ENCODE measurements around the gene ZNF35. TPM values are rescaled to one million over a fixed set of nuclear protein-coding genes. Genes with fewer than 3 reads are reported as not detected.

Gene ZNF35
- 1 to 10 TPM; 2.7 to 3.9 TPM for total RNA-seq
- 1 to 10 TPM in 1 of 3 donors, under 1 TPM in 2; 0.41 to 1.2 (median 0.62) TPM for polyA plus RNA-seq
- total RNA-seq = 2.0 to 9.4 (median 2.8) reads per million in 6 experiments

- peak in 1 of 2 donors; percentile 23 for ATAC-seq
- Mint-ChIP-seq H3K36me3 (peaks cover 29 to 66% (median 46%) of the 10 kb centered on the region in 3 donors), H3K27me3 (peaks cover 0 to 2% (median 0%) of the 10 kb centered on the region in 5 donors), H3K27ac (peak within 1 kb of the TSS in 8 of 10 donors; percentile 37 to 75 (median 51)), H3K9me3 (peaks cover 0 to 82% (median 39%) of the 10 kb centered on the region in 9 donors), H3K4me1 (peaks cover 2 to 18% (median 16%) of the 10 kb centered on the region in 4 donors), H3K4me3 (peak within 1 kb of the TSS; percentile 70 to 88 (median 82))
- POLR2A ChIA-PET = no interaction called here
- peak in 1 of 10 donors; percentile 22 for DNase-seq
These were observed at the start of gene ZNF35 for GRCh38 chr3:44648564-44649229. ZNF35 (plus strand) TSS chr3:44648732; CDS start chr3:44651068, 2,336 bp downstream.

GRCh38 chr3:44601749-44602148 lies 46.8 kb upstream of the ZNF35 start:
- Mint-ChIP-seq H3K4me3 (no peak overlapping the region), H3K4me1 (no peaks in the 10 kb centered on the region), H3K27ac (no peak overlapping the region), H3K36me3 (peaks cover 0 to 37% (median 36%) of the 10 kb centered on the region in 3 donors), H3K27me3 (peaks cover 0 to 18% (median 0%) of the 10 kb centered on the region in 5 donors), H3K9me3 (peaks cover 0 to 28% (median 15%) of the 10 kb centered on the region in 9 donors)
- POLR2A ChIA-PET = no interaction called here
- DNase-seq = no peak
- ATAC-seq = no peak

- Mint-ChIP-seq H3K4me1 (no peaks in the 10 kb centered on the region), H3K4me3 (no peak overlapping the region), H3K36me3 (peaks cover 2 to 22% (median 7%) of the 10 kb centered on the region in 3 donors), H3K27ac (no peak overlapping the region), H3K27me3 (peaks cover 0 to 3% (median 2%) of the 10 kb centered on the region in 5 donors), H3K9me3 (peaks cover 0 to 12% (median 0%) of the 10 kb centered on the region in 9 donors)
- DNase-seq (no peak), ATAC-seq (no peak)
- POLR2A ChIA-PET = no interaction called here
These were observed 35.9 kb upstream of the ZNF35 start for GRCh38 chr3:44612678-44613077.

GRCh38 chr3:44624749-44625480 lies 23.6 kb upstream of the ZNF35 start, which contains the start of gene ZNF197:
ZNF197 (plus strand) TSS chr3:44625036; CDS start chr3:44629155, 4,119 bp downstream.
- Mint-ChIP-seq H3K9me3 (no peaks in the 10 kb centered on the region), H3K27ac (peak within 1 kb of the TSS; percentile 81 to 92 (median 88)), H3K4me1 (peaks cover 8 to 46% (median 38%) of the 10 kb centered on the region in 4 donors), H3K36me3 (peaks cover 0 to 23% (median 17%) of the 10 kb centered on the region in 3 donors), H3K4me3 (peak within 1 kb of the TSS; percentile 84 to 94 (median 90)), H3K27me3 (no peaks in the 10 kb centered on the region)
- DNase-seq (peak; percentile 4 to 66 (median 38)), ATAC-seq (peak; percentile 81 to 91)
- POLR2A ChIA-PET = interaction anchor here (0.7 to 1.0 kb wide), 5 partner anchors 61 to 351 kb away, joined by 3 to 5 read pairs (median 3); partner anchors contain the start of genes EXOSC7 and ZDHHC3

- Mint-ChIP-seq H3K9me3 (no peaks in the 10 kb centered on the region), H3K36me3 (peaks cover 6 to 58% (median 50%) of the 10 kb centered on the region in 3 donors), H3K27me3 (no peaks in the 10 kb centered on the region), H3K27ac (no peak overlapping the region), H3K4me1 (peaks cover 11 to 56% (median 40%) of the 10 kb centered on the region in 4 donors), H3K4me3 (no peak overlapping the region)
- ATAC-seq = no peak
- DNase-seq = no peak
- POLR2A ChIA-PET = no interaction called here
These were observed 19.8 kb upstream of the ZNF35 start for GRCh38 chr3:44628716-44629115.

- Mint-ChIP-seq H3K36me3 (peaks cover 30 to 90% (median 82%) of the 10 kb centered on the region in 3 donors), H3K9me3 (peaks cover 0 to 26% (median 16%) of the 10 kb centered on the region in 9 donors), H3K4me1 (peaks cover 8 to 36% (median 21%) of the 10 kb centered on the region in 4 donors), H3K27me3 (no peaks in the 10 kb centered on the region), H3K4me3 (no peak overlapping the region), H3K27ac (peak overlapping the region in 1 of 10 donors; percentile 76)
- POLR2A ChIA-PET = no interaction called here
- DNase-seq = no peak
- no peak for ATAC-seq
These were observed 16.3 kb upstream of the ZNF35 start for GRCh38 chr3:44632193-44632592.

GRCh38 chr3:44642337-44642736 lies 6.2 kb upstream of the ZNF35 start:
- H3K36me3 Mint-ChIP-seq = peaks cover 60 to 86% (median 71%) of the 10 kb centered on the region in 3 donors
- no peak for ATAC-seq
- peak overlapping the region in 1 of 10 donors; percentile 19 for H3K4me3 Mint-ChIP-seq
- peaks cover 0 to 95% (median 60%) of the 10 kb centered on the region in 9 donors for H3K9me3 Mint-ChIP-seq
- no peak overlapping the region for H3K27ac Mint-ChIP-seq
- no peaks in the 10 kb centered on the region for H3K27me3 Mint-ChIP-seq
- H3K4me1 Mint-ChIP-seq = peaks cover 0 to 2% (median 0%) of the 10 kb centered on the region in 4 donors
- POLR2A ChIA-PET = no interaction called here
- no peak for DNase-seq

- POLR2A ChIA-PET = no interaction called here
- DNase-seq = no peak
- Mint-ChIP-seq H3K9me3 (peaks cover 0 to 95% (median 61%) of the 10 kb centered on the region in 9 donors), H3K4me3 (no peak overlapping the region), H3K27me3 (peaks cover 0 to 1% (median 0%) of the 10 kb centered on the region in 5 donors), H3K36me3 (peaks cover 53 to 85% (median 64%) of the 10 kb centered on the region in 3 donors), H3K27ac (no peak overlapping the region), H3K4me1 (peaks cover 2 to 6% (median 5%) of the 10 kb centered on the region in 4 donors)
- no peak for ATAC-seq
These were observed 5.5 kb upstream of the ZNF35 start for GRCh38 chr3:44643024-44643423.

- Mint-ChIP-seq H3K4me1 (peaks cover 2 to 18% (median 16%) of the 10 kb centered on the region in 4 donors), H3K27me3 (peaks cover 0 to 2% (median 0%) of the 10 kb centered on the region in 5 donors), H3K9me3 (peaks cover 0 to 83% (median 42%) of the 10 kb centered on the region in 9 donors), H3K36me3 (peaks cover 28 to 67% (median 47%) of the 10 kb centered on the region in 3 donors), H3K27ac (peak overlapping the region in 5 of 10 donors; percentile 0 to 49 (median 26)), H3K4me3 (peak overlapping the region; percentile 70 to 88 (median 82))
- no peak for ATAC-seq
- POLR2A ChIA-PET = no interaction called here
- no peak for DNase-seq
These were observed 761 bp upstream of the ZNF35 start for GRCh38 chr3:44647771-44648170.

- peaks cover 2 to 18% (median 16%) of the 10 kb centered on the region in 4 donors for H3K4me1 Mint-ChIP-seq
These were observed 1.2 kb downstream of the ZNF35 start for GRCh38 chr3:44649709-44650108.

GRCh38 chr3:44654039-44654438 lies 5.5 kb downstream of the ZNF35 start:
- Mint-ChIP-seq H3K27me3 (peaks cover 0 to 4% (median 0%) of the 10 kb centered on the region in 5 donors), H3K9me3 (peaks cover 11 to 85% (median 44%) of the 10 kb centered on the region in 9 donors)
- POLR2A ChIA-PET = no interaction called here

More at GRCh38 chr3:44649709-44650108, 1.2 kb downstream of the ZNF35 start:
- Mint-ChIP-seq H3K4me3 (no peak overlapping the region), H3K36me3 (peaks cover 36 to 69% (median 50%) of the 10 kb centered on the region in 3 donors), H3K27ac (no peak overlapping the region), H3K27me3 (peaks cover 0 to 2% (median 0%) of the 10 kb centered on the region in 5 donors), H3K9me3 (peaks cover 0 to 87% (median 45%) of the 10 kb centered on the region in 9 donors)
- ATAC-seq (no peak), DNase-seq (no peak)
- POLR2A ChIA-PET = no interaction called here

GRCh38 chr3:44659015-44659414 lies 10.5 kb downstream of the ZNF35 start:
- POLR2A ChIA-PET = no interaction called here
- no peak overlapping the region for H3K27ac Mint-ChIP-seq

More at GRCh38 chr3:44654039-44654438, 5.5 kb downstream of the ZNF35 start:
- Mint-ChIP-seq H3K36me3 (peaks cover 63 to 78% (median 70%) of the 10 kb centered on the region in 3 donors), H3K4me1 (peaks cover 4 to 6% (median 4%) of the 10 kb centered on the region in 4 donors), H3K4me3 (no peak overlapping the region), H3K27ac (peak overlapping the region in 1 of 10 donors; percentile 13)
- ATAC-seq (no peak), DNase-seq (no peak)

More at GRCh38 chr3:44659015-44659414, 10.5 kb downstream of the ZNF35 start:
- H3K9me3 Mint-ChIP-seq = peaks cover 11 to 90% (median 48%) of the 10 kb centered on the region in 9 donors
- DNase-seq (no peak), ATAC-seq (no peak)
- peaks cover 0 to 4% (median 0%) of the 10 kb centered on the region in 4 donors for H3K4me1 Mint-ChIP-seq
- H3K36me3 Mint-ChIP-seq = peaks cover 48 to 75% (median 74%) of the 10 kb centered on the region in 3 donors
- H3K4me3 Mint-ChIP-seq = no peak overlapping the region
- peaks cover 0 to 4% (median 0%) of the 10 kb centered on the region in 5 donors for H3K27me3 Mint-ChIP-seq

Data from naive thymus-derived CD8-positive, alpha-beta T cell (primary cell).